HCT116 (cell line): ENCODE data around the gene ARHGDIG. TPM values are rescaled to one million over a fixed set of nuclear protein-coding genes. Genes with fewer than 3 reads are reported as not detected.

ENCODE experiments used
- ATAC-seq: fragments of 200-7000 bp; cut with Tn5 transposase; 2 replicates; pipeline ENCODE4 v1.9.1; 2020; ENCODE audit warnings: mild to moderate bottlenecking, moderate library complexity
- BruUV-seq: library from RNA; stranded (reverse); fragments of 400-500 nt; replicated peaks from 2 replicates; lab custom pipeline; 2021; lab: Mats Ljungman, UMichigan
- CTCF ChIA-PET: fragments of 300-600 bp; sonication (Branson Sonifier 250); formaldehyde crosslinking; loops from one replicate; lab custom pipeline; 2021; ENCODE audit warnings: antibody characterized with exemption; lab: Charles Lee
- POLR2A ChIA-PET: fragments of 300-600, 350-600 bp; sonication (Branson Sonifier 250); formaldehyde crosslinking; loops from one replicate; lab custom pipeline; 2021; ENCODE audit warnings: antibody characterized with exemption; lab: Charles Lee
- RAD21 ChIA-PET, 2 experiments: fragments of 300-600 bp; sonication (Branson Sonifier 250); formaldehyde crosslinking; loops; one replicate each; lab custom pipeline; 2023; ENCODE audit warnings: low total read pairs in 2 of 2; ENCODE audit not compliant: uncharacterized antibody in 2 of 2, unreplicated experiment in 2 of 2, low non-redundant PET in 1 of 2; lab: Charles Lee
- DNase-seq: peaks from one replicate; pipeline ENCODE4 v3.0.0-alpha.2; 2010; ENCODE audit warnings: low read depth, low spot score
- H2AFZ ChIP-seq: fragments of 200-600 bp; shearing (Covaris generic), sonication (generic); 2 replicates; pipeline ENCODE4 v1.6.1; 2017; ENCODE audit warnings: low read depth, mixed run types, mixed read lengths, antibody characterized with exemption, low read length; ENCODE audit not compliant: poor library complexity, severe bottlenecking
- H3K27ac ChIP-seq: 2 replicates; pipeline ENCODE4 v1.5.1; 2012; ENCODE audit warnings: low read depth, low read length
- H3K27me3 ChIP-seq: fragments of 200-600 bp; sonication (generic); 2 replicates; pipeline ENCODE4 v1.6.1; 2016; ENCODE audit warnings: mixed run types, low read length, mixed read lengths; ENCODE audit not compliant: insufficient read depth
- H3K36me3 ChIP-seq, 2 experiments: fragments of 200-500 bp in 1 of 2; fragments of 200-600 bp in 1 of 2; sonication (Bioruptor generic) in 1 of 2; sonication (generic) in 1 of 2; 2 replicates each; pipeline versions ENCODE4 v1.5.1 to v1.6.1; 2014 to 2016; ENCODE audit warnings: low read length in 2 of 2, inconsistent platforms in 1 of 2, mixed read lengths in 1 of 2, mixed run types in 1 of 2; ENCODE audit not compliant: insufficient read depth in 2 of 2, control insufficient read depth in 1 of 2
- H3K4me1 ChIP-seq, 2 experiments: fragments of 200-600 bp in 1 of 2; sonication (generic) in 1 of 2; 2 replicates each; pipeline versions ENCODE4 v1.5.1 to v1.6.1; 2012 to 2017; ENCODE audit warnings: low read length in 2 of 2, inconsistent platforms in 1 of 2, mild to moderate bottlenecking in 1 of 2, mixed read lengths in 1 of 2, mixed run types in 1 of 2, moderate library complexity in 1 of 2; ENCODE audit not compliant: insufficient read depth in 2 of 2, control insufficient read depth in 1 of 2
- H3K4me2 ChIP-seq: fragments of 200-600 bp; sonication (generic); 2 replicates; pipeline ENCODE4 v1.6.1; 2017; ENCODE audit warnings: mixed run types, low read length, mixed read lengths
- H3K4me3 ChIP-seq, 2 experiments: fragments of 200-600 bp in 1 of 2; sonication (generic) in 1 of 2; replicated peaks in 1 of 2; 2 replicates each; pipeline ENCODE4 v1.5.1; 2011 to 2016; ENCODE audit warnings: low read length in 2 of 2, control low read depth in 1 of 2, low read depth in 1 of 2, mild to moderate bottlenecking in 1 of 2, mixed read lengths in 1 of 2, mixed run types in 1 of 2
- H3K79me2 ChIP-seq: fragments of 200-600 bp; sonication (generic); 2 replicates; pipeline ENCODE4 v1.6.1; 2017; ENCODE audit warnings: mild to moderate bottlenecking, mixed run types, low read length, moderate library complexity, mixed read lengths; ENCODE audit not compliant: insufficient read depth
- H3K9ac ChIP-seq: fragments of 200-600 bp; sonication (generic); 2 replicates; pipeline ENCODE4 v1.6.1; 2016; ENCODE audit warnings: low read length, mixed read lengths
- H3K9me2 ChIP-seq: fragments of 200-600 bp; sonication (generic), shearing (Covaris generic); 2 replicates; pipeline ENCODE4 v1.6.1; 2017; ENCODE audit warnings: mixed run types, mild to moderate bottlenecking, moderate library complexity; ENCODE audit not compliant: insufficient read depth
- H3K9me3 ChIP-seq, 2 experiments: fragments of 200-500 bp in 1 of 2; fragments of 200-600 bp in 1 of 2; sonication (Bioruptor generic) in 1 of 2; sonication (generic) in 1 of 2; 2 replicates each; pipeline ENCODE4 v1.6.1; 2014 to 2017; ENCODE audit warnings: low read length in 2 of 2, mixed read lengths in 2 of 2, inconsistent platforms in 1 of 2, low read depth in 1 of 2, mild to moderate bottlenecking in 1 of 2, mixed run types in 1 of 2, moderate library complexity in 1 of 2; ENCODE audit not compliant: control insufficient read depth in 1 of 2, insufficient read depth in 1 of 2
- H4K20me1 ChIP-seq: fragments of 200-600 bp; sonication (generic), shearing (Covaris generic); 2 replicates; pipeline ENCODE4 v1.6.1; 2017; ENCODE audit warnings: mixed run types, mild to moderate bottlenecking, moderate library complexity; ENCODE audit not compliant: insufficient read depth
- ATF3 ChIP-seq: IDR thresholded peaks from 2 replicates; pipeline ENCODE4 v1.6.1; 2012
- CEBPB ChIP-seq: IDR thresholded peaks from 2 replicates; pipeline ENCODE4 v1.6.1; 2012; ENCODE audit warnings: low read depth
- CTCF ChIP-seq, 3 experiments: fragments of 200-600 bp in 1 of 3; sonication (generic) in 1 of 3; IDR thresholded peaks in 2 of 3; conservative IDR thresholded peaks in 1 of 3; 2 replicates each; pipeline ENCODE4 v1.5.1; 2012 to 2017; ENCODE audit warnings: low read depth in 2 of 3, low read length in 2 of 3, antibody characterized with exemption in 1 of 3, borderline replicate concordance in 1 of 3, control low read depth in 1 of 3, mild to moderate bottlenecking in 1 of 3, mixed read lengths in 1 of 3, mixed run types in 1 of 3, moderate library complexity in 1 of 3; ENCODE audit not compliant: insufficient read depth in 1 of 3
- EGR1 ChIP-seq: IDR thresholded peaks from 2 replicates; pipeline ENCODE4 v1.6.1; 2012; ENCODE audit warnings: low read depth
- ELF1 ChIP-seq: IDR thresholded peaks from 2 replicates; pipeline ENCODE4 v1.6.1; 2012; ENCODE audit warnings: low read depth, borderline replicate concordance
- EZH2 ChIP-seq: fragments of 200-600 bp; sonication (generic); IDR thresholded peaks from 2 replicates; pipeline ENCODE4 v1.6.1; 2017; ENCODE audit warnings: antibody characterized with exemption, mixed run types
- MAX ChIP-seq: IDR thresholded peaks from 2 replicates; pipeline ENCODE4 v1.6.1; 2012
- POLR2A ChIP-seq: IDR thresholded peaks from 2 replicates; pipeline ENCODE4 v1.7.0; 2011; ENCODE audit warnings: borderline replicate concordance; ENCODE audit not compliant: insufficient read depth, insufficient read length; ENCODE audit errors: extremely low read depth
- POLR2AphosphoS5 ChIP-seq: IDR thresholded peaks from 2 replicates; pipeline ENCODE4 v1.6.1; 2011; ENCODE audit warnings: mild to moderate bottlenecking, low read depth, low read length, moderate library complexity
- SIN3A ChIP-seq: IDR thresholded peaks from 2 replicates; pipeline ENCODE4 v1.6.1; 2012; ENCODE audit warnings: low read depth
- TCF7L2 ChIP-seq: IDR thresholded peaks from 2 replicates; pipeline ENCODE4 v1.7.0; 2011; ENCODE audit warnings: borderline replicate concordance, inconsistent platforms; ENCODE audit not compliant: insufficient read depth, insufficient read length; ENCODE audit errors: extremely low read depth
- ZBTB33 ChIP-seq: IDR thresholded peaks from 2 replicates; pipeline ENCODE4 v1.6.1; 2011; ENCODE audit warnings: mild to moderate bottlenecking, low read length, moderate library complexity; ENCODE audit not compliant: insufficient replicate concordance; ENCODE audit errors: extremely low read depth
- ZNF274 ChIP-seq: fragments of 200-500 bp; sonication (Bioruptor generic); IDR thresholded peaks from 2 replicates; pipeline ENCODE4 v1.6.1; 2014; ENCODE audit warnings: mild to moderate bottlenecking, low read depth, low read length, inconsistent platforms
- intact Hi-C: fragments of 100-400 bp; cut with micrococcal nuclease; formaldehyde crosslinking; loops from 2 replicates; pipeline ENCODE4 v1.10.0; 2022
- total RNA-seq: library from RNA; stranded (reverse); gene quantifications from one replicate; pipeline ENCODE4 v1.2.1, GENCODE V29; 2021; ENCODE audit not compliant: unreplicated experiment

Gene ARHGDIG
- total RNA-seq, 1 experiment from 2014 or later: not detected

GRCh38 chr16:301950-302349 is 21.6 kb downstream of the ARHGDIG start:
- no peaks in the 10 kb centered on the region for H3K27me3 ChIP-seq
- no peaks in the 10 kb centered on the region for H3K4me1 ChIP-seq
- H3K36me3 ChIP-seq: no peaks in the 10 kb centered on the region; a peak in 1 of 4 replicates
- no peak overlapping the region for H3K4me3 ChIP-seq
- no peaks in the 10 kb centered on the region for H3K9me2 ChIP-seq
- ChIA-PET CTCF (no interaction called here), RAD21 (no interaction called here), POLR2A (no interaction called here)
- ATAC-seq: no peak
- no TSS peak for BruUV-seq
- H3K4me2 ChIP-seq: no peak overlapping the region
- H3K27ac ChIP-seq: no peak overlapping the region
- H3K79me2 ChIP-seq: no peaks in the 10 kb centered on the region
- H3K9me3 ChIP-seq: no peaks in the 10 kb centered on the region
- no peak overlapping the region for H2AFZ ChIP-seq
- TF ChIP-seq EZH2: no peak
- no peak for TF ChIP-seq SIN3A
- no peak for TF ChIP-seq ELF1
- intact Hi-C loops: no loop called here
- no peaks in the 10 kb centered on the region for H4K20me1 ChIP-seq
- DNase-seq: no peak
- H3K9ac ChIP-seq: no peak overlapping the region

GRCh38 chr16:303760-304505 is 23.5 kb downstream of the ARHGDIG start:
- Histone ChIP-seq H3K36me3 (no peaks in the 10 kb centered on the region; a peak in 1 of 4 replicates), H3K4me1 (no peaks in the 10 kb centered on the region), H3K27ac (no peak overlapping the region), H3K9ac (no peak overlapping the region), H4K20me1 (no peaks in the 10 kb centered on the region), H3K4me3 (no peak overlapping the region), H3K9me2 (no peaks in the 10 kb centered on the region), H3K4me2 (no peak overlapping the region), H3K9me3 (no peaks in the 10 kb centered on the region), H2AFZ (no peak overlapping the region), H3K79me2 (no peaks in the 10 kb centered on the region), H3K27me3 (no peaks in the 10 kb centered on the region)
- ChIA-PET RAD21 (no interaction called here), CTCF (no interaction called here), POLR2A (no interaction called here)
- no peak for ATAC-seq
- BruUV-seq: no TSS peak
- no peak for DNase-seq
- intact Hi-C loops: no loop called here
- TF ChIP-seq ZNF274 (no peak), EZH2 (no peak), EGR1 (no peak), POLR2AphosphoS5 (no peak), CTCF (IDR thresholded peaks at IDR 0.05 in 2 of 3, conservative IDR thresholded peaks at IDR 0.05 in 1 of 3; ENCODE audit: borderline replicate concordance in 1 of 3, insufficient read depth in 1 of 3, low read depth in 2 of 3, low read length in 2 of 3) (no peak), MAX (no peak), SIN3A (no peak), TCF7L2 (no peak), ZBTB33 (no peak), POLR2A (no peak), CEBPB (no peak), ATF3 (no peak)
- TF ChIP-seq, all 23 proteins: peak for 0
